ENCODE results near the gene ARMH3. TPM values are rescaled to one million over a fixed set of nuclear protein-coding genes. Genes with fewer than 3 reads are reported as not detected.

The ARMH3 gene
- total RNA-seq, 6 experiments from 2014 or later: 18.0 to 21.7 (median 18.8) TPM

DNA sequence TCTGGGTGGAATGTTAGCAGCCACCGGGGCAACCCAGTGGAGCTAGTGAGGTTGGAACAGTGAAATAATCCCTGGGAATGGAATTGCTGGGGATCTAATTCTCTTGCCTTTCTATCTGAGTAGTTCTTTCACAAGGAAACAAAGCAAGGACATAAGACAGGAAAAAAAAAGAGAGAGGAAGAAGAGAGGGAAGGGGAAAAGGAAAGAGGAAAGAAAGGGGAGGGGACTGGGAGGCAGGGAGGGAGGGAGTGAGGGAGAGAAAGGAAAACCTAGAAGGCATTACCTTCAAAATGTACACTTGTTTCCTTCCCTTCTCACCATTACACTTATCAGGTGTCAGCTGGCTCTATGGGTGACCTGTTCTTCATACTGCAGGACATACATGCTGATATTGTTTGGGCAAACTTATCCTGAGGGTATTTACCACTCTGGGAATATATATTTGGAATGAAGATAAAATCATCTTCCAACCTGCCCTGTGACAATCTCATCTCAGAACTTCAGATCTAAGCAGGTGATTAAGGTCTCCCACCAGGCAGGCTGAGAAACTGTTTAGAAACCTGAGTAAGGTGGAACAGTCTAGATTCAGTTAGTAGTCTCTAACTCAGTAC lies 162.4 kb downstream of the ARMH3 start:
- Mint-ChIP-seq H3K27me3 (ENCODE audit: insufficient read depth) (peaks cover 2% of the 10 kb centered on the region; the same call in 1 of the 2 replicates), H3K4me3 (no peak overlapping the region), H3K36me3 (ENCODE audit: low read depth) (no peaks in the 10 kb centered on the region), H3K27ac (no peak overlapping the region), H3K4me1 (ENCODE audit: low read depth) (peaks cover 46% of the 10 kb centered on the region), H3K9me3 (no peaks in the 10 kb centered on the region)
- TF ChIP-seq, protein P1, sequence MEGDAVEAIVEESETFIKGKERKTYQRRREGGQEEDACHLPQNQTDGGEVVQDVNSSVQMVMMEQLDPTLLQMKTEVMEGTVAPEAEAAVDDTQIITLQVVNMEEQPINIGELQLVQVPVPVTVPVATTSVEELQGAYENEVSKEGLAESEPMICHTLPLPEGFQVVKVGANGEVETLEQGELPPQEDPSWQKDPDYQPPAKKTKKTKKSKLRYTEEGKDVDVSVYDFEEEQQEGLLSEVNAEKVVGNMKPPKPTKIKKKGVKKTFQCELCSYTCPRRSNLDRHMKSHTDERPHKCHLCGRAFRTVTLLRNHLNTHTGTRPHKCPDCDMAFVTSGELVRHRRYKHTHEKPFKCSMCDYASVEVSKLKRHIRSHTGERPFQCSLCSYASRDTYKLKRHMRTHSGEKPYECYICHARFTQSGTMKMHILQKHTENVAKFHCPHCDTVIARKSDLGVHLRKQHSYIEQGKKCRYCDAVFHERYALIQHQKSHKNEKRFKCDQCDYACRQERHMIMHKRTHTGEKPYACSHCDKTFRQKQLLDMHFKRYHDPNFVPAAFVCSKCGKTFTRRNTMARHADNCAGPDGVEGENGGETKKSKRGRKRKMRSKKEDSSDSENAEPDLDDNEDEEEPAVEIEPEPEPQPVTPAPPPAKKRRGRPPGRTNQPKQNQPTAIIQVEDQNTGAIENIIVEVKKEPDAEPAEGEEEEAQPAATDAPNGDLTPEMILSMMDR (IDR thresholded peaks at IDR 0.05): no peak
- DNase-seq: no peak

- Mint-ChIP-seq H3K4me1 (ENCODE audit: low read depth) (peaks cover 40% of the 10 kb centered on the region), H3K9me3 (no peaks in the 10 kb centered on the region), H3K27ac (no peak overlapping the region), H3K27me3 (ENCODE audit: insufficient read depth) (peaks cover 2% of the 10 kb centered on the region; the same call in 1 of the 2 replicates), H3K36me3 (ENCODE audit: low read depth) (no peaks in the 10 kb centered on the region), H3K4me3 (0 out of 2 replicates have a peak overlapping the region, but pooled peaks have one; percentile 28)
- TF ChIP-seq, protein P1 (IDR thresholded peaks at IDR 0.05): no peak
- DNase-seq: peak; percentile 42
These were observed 163.1 kb downstream of the ARMH3 start for GRCh38 chr10:101892782-101893391.

GRCh38 chr10:101889256-101890210 lies 166.4 kb downstream of the ARMH3 start:
- TF ChIP-seq, protein P1 (IDR thresholded peaks at IDR 0.05): peak; percentile 96
- DNase-seq: peak; percentile 67
- no peak overlapping the region for H3K27ac Mint-ChIP-seq
- no peaks in the 10 kb centered on the region; the same call in 1 of the 2 replicates for H3K36me3 Mint-ChIP-seq (ENCODE audit: low read depth)
- no peaks in the 10 kb centered on the region for H3K27me3 Mint-ChIP-seq (ENCODE audit: insufficient read depth)
- peaks cover 20% of the 10 kb centered on the region for H3K4me1 Mint-ChIP-seq (ENCODE audit: low read depth)
- no peak overlapping the region for H3K4me3 Mint-ChIP-seq
- H3K9me3 Mint-ChIP-seq: no peaks in the 10 kb centered on the region

GRCh38 chr10:101888251-101888949 lies 167.6 kb downstream of the ARMH3 start:
- H3K36me3 Mint-ChIP-seq (ENCODE audit: low read depth): no peaks in the 10 kb centered on the region; the same call in 1 of the 2 replicates
- H3K27me3 Mint-ChIP-seq (ENCODE audit: insufficient read depth): no peaks in the 10 kb centered on the region
- H3K4me3 Mint-ChIP-seq: no peak overlapping the region
- peaks cover 17% of the 10 kb centered on the region for H3K4me1 Mint-ChIP-seq (ENCODE audit: low read depth)
- TF ChIP-seq, protein P1 (IDR thresholded peaks at IDR 0.05): no peak
- DNase-seq: no peak
- no peaks in the 10 kb centered on the region for H3K9me3 Mint-ChIP-seq
- no peak overlapping the region for H3K27ac Mint-ChIP-seq

DNA sequence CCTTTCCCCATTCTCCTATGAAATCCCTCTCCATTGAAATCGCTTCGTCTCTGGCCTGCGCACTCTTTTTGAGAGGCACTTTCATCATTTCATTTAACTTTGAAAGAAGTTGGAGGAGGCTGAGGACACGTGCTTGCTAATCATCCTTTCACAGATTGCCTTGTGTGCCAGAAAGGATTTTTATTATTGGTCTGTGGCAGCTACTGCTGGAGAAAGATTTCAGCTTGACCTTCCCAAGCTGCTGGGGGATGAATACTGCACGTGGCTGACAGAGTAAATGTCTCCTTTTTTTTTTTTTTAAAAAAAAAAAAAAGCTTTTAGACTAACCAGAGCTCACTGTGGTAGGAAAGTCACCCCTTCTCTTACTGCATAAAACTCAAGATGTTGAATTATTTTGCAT lies 168.2 kb downstream of the ARMH3 start:
- TF ChIP-seq, protein P1 (IDR thresholded peaks at IDR 0.05): no peak
- Mint-ChIP-seq H3K36me3 (ENCODE audit: low read depth) (no peaks in the 10 kb centered on the region; the same call in 1 of the 2 replicates), H3K9me3 (no peaks in the 10 kb centered on the region), H3K27ac (no peak overlapping the region), H3K4me1 (ENCODE audit: low read depth) (peaks cover 11% of the 10 kb centered on the region), H3K27me3 (ENCODE audit: insufficient read depth) (no peaks in the 10 kb centered on the region), H3K4me3 (no peak overlapping the region)
- DNase-seq: no peak
